K562 (cell line): ENCODE results near the gene ADCY6. TPM values are rescaled to one million over a fixed set of nuclear protein-coding genes. Genes with fewer than 3 reads are reported as not detected.

Experiments
- MAX ChIP-seq: sonication (generic); formaldehyde crosslinking; IDR thresholded peaks from 2 replicates; pipeline ENCODE4 v1.9.0; 2022; ENCODE audit warnings: mild to moderate bottlenecking, missing genetic modification reagents
- PHF20 ChIP-seq: fragments of 450-650 bp; IDR thresholded peaks from 2 replicates; pipeline ENCODE4 v1.6.1; 2018; ENCODE audit not compliant: partially characterized antibody
- RBM15 ChIP-seq: fragments of 200-400 bp; formaldehyde crosslinking; IDR thresholded peaks from 2 replicates; pipeline ENCODE4 v1.6.1; 2018; ENCODE audit warnings: mild to moderate bottlenecking, low read length, moderate library complexity; ENCODE audit not compliant: insufficient read depth
- RBM22 ChIP-seq: fragments of 200-400 bp; formaldehyde crosslinking; IDR thresholded peaks from 2 replicates; pipeline ENCODE4 v1.6.1; 2018; ENCODE audit warnings: low read length, low read depth; ENCODE audit not compliant: poor library complexity, severe bottlenecking
- ZBTB34 ChIP-seq: fragments of 250-450 bp; sonication (Bioruptor Pico); IDR thresholded peaks from 2 replicates; pipeline ENCODE4 v1.8.0; 2021; ENCODE audit warnings: mild to moderate bottlenecking, moderate library complexity
- ZNF311 ChIP-seq: fragments of 250-450 bp; sonication (Bioruptor Pico); IDR thresholded peaks from 2 replicates; pipeline ENCODE4 v1.4.0; 2020; ENCODE audit warnings: mild to moderate bottlenecking, moderate library complexity
- ZNF316 ChIP-seq: fragments of 450-650 bp; IDR thresholded peaks from 2 replicates; pipeline ENCODE4 v1.6.1; 2016
- polyA plus RNA-seq, 8 experiments: library from polyadenylated mRNA; depleted of rRNA in 4 of 8; stranded (reverse) in 5 of 8; unstranded in 3 of 8; fragments of >200 nt; fragmentation: Nextera tagmentation in 2 of 8; fragmentation: Illumina TruSeq in 1 of 8; extraction: Ambion mirVana in 2 of 8; extraction: Trizol in 1 of 8; gene quantifications; 2 replicates each; pipeline versions ENCODE4 v1.2.1 to v1.2.3, GENCODE V29; 2011 to 2014; ENCODE audit warnings: inconsistent platforms in 1 of 8, missing spikeins in 1 of 8
- total RNA-seq, 7 experiments: library from RNA; depleted of rRNA in 6 of 7; stranded (reverse); fragments of >200 nt in 6 of 7; fragmentation: Illumina TruSeq in 2 of 7; extraction: Trizol in 2 of 7; gene quantifications; 2 replicates each; pipeline versions ENCODE4 v1.2.1 to v1.2.3, GENCODE V29; 2011 to 2021; ENCODE audit warnings: low replicate concordance in 1 of 7
- TF ChIP-seq, protein P1 (sequence below), 2 experiments: fragments of 450-650 bp; IDR thresholded peaks; 2 replicates each; pipeline ENCODE4 v1.6.1; 2016; ENCODE audit warnings: mild to moderate bottlenecking in 2 of 2, borderline replicate concordance in 1 of 2, low read depth in 1 of 2, moderate library complexity in 1 of 2

Gene ADCY6
- total and polyA plus RNA-seq, 9 of the 15 experiments (the other 6 are each of a cell fraction or from before 2014, with no cell fraction given): 0.01 to 1.0 (median 0.53) TPM

DNA sequence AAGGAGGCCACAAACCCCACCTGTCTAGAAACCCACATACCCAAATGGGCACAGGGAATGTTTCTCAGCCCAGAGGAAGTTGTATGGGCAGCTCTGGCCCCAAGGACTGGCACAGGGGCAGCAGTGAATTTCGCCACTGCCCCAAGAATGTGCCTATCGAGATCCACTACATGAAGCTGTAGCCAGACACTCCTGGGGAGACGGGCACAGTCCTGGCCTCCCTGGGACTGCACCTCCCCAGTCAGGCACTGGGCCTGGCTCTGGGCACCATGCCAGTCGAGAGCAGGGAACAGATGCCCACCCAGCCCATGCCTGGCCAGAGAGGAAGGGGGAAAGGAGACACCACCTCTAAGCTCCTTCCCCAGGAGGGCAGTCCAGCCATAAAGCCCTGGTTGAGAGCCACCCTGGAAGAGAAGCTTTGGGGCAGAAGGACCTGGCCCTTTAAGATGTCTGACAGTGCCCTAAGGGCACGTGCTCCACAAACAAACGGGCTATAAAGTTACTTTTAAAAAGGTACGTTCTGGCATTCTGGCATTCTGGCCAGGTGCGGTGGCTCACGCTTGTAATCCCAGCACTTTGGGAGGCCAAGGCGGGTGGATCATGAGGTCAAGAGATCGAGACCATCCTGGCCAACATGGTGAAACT is 8.4 kb downstream of the ADCY6 start (continued):
- TF ChIP-seq, protein P1, sequence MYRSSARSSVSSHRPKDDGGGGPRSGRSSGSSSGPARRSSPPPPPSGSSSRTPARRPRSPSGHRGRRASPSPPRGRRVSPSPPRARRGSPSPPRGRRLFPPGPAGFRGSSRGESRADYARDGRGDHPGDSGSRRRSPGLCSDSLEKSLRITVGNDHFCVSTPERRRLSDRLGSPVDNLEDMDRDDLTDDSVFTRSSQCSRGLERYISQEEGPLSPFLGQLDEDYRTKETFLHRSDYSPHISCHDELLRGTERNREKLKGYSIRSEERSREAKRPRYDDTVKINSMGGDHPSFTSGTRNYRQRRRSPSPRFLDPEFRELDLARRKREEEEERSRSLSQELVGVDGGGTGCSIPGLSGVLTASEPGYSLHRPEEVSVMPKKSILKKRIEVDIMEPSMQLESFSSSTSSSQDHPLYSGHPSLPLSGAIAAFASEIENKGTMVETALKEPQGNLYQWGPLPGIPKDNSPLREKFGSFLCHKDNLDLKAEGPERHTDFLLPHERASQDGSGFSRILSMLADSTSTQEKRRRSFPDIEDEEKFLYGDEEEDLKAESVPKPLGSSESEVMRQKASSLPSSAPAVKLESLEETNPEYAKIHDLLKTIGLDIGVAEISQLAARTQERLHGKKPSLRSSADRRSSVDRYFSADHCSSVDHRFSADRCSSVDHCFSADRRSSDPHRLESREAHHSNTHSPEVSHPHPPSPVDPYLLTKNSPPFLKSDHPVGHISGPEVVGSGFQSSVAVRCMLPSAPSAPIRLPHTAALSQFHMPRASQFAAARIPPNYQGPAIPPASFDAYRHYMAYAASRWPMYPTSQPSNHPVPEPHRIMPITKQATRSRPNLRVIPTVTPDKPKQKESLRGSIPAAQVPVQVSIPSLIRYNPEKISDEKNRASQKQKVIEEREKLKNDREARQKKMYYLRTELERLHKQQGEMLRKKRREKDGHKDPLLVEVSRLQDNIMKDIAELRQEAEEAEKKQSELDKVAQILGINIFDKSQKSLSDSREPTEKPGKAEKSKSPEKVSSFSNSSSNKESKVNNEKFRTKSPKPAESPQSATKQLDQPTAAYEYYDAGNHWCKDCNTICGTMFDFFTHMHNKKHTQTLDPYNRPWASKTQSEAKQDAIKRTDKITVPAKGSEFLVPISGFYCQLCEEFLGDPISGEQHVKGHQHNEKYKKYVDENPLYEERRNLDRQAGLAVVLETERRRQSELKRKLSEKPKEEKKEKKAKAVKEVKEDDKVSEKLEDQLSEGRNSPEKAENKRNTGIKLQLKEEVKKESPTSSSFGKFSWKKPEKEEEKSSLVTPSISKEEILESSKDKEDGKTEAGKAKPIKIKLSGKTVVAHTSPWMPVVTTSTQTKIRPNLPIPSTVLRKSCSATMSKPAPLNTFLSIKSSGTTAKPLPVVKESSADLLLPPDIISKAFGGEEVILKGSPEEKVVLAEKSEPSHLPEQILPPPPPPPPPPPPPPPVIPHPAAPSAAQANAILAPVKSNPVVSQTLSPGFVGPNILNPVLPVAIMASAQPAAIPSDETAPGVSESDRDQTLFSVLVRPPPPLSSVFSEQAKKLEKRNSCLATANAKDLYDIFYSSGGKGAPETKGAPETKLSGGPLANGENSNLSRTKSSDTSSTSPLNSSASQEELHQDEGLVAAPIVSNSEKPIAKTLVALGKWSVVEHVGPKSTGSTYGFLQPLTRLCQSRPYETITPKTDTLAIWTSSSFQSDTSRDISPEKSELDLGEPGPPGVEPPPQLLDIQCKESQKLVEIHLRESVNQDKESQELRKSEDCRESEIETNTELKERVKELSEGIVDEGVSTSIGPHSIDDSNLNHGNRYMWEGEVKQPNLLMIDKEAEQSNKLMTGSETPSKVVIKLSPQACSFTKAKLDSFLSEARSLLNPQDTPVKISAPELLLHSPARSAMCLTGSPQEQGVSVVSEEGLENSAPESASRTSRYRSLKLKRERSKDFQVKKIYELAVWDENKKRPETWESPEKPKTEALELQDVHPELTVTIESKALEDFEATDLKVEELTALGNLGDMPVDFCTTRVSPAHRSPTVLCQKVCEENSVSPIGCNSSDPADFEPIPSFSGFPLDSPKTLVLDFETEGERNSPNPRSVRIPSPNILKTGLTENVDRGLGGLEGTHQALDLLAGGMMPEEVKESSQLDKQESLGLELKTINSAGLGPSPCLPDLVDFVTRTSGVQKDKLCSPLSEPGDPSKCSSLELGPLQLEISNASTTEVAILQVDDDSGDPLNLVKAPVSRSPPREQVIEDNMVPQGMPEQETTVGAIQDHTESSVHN (IDR thresholded peaks at IDR 0.05; ENCODE audit: borderline replicate concordance in 1 of 2, low read depth in 1 of 2): no peak
- TF ChIP-seq RBM15: no peak
- no peak for TF ChIP-seq ZNF316
- TF ChIP-seq MAX: no peak
- TF ChIP-seq ZNF311: no peak
- TF ChIP-seq ZBTB34 (CRISPR knock-in tag): no peak
- TF ChIP-seq RBM22: no peak
- no peak for TF ChIP-seq PHF20
